Bronchial epithelial cell (primary cell): ENCODE results near the gene PKD2L2. TPM values are rescaled to one million over a fixed set of nuclear protein-coding genes. Genes with fewer than 3 reads are reported as not detected.

ENCODE experiments used
- DNase-seq: peaks from one replicate; pipeline ENCODE4 v3.0.0-alpha.2; 2010; ENCODE audit warnings: low read depth
- FAIRE-seq: peaks from 2 replicates; lab custom pipeline; 2011; peaks lifted over from hg19 to GRCh38; lab: Jason Lieb, UNC
- H3K27me3 ChIP-seq: 2 replicates; pipeline ENCODE4 v1.5.1; 2011; ENCODE audit warnings: low read length; ENCODE audit not compliant: control insufficient read depth, insufficient read depth
- H3K36me3 ChIP-seq: 2 replicates; pipeline ENCODE4 v1.5.1; 2011; ENCODE audit warnings: low read length; ENCODE audit not compliant: control insufficient read depth, insufficient read depth
- H3K4me3 ChIP-seq: 2 replicates; pipeline ENCODE4 v1.5.1; 2011; ENCODE audit warnings: mild to moderate bottlenecking, low read depth, low read length, control low read depth
- total RNA-seq: library from RNA; depleted of rRNA; stranded (reverse); fragments of >200 nt; gene quantifications from 2 replicates; pipeline ENCODE4 v1.2.1, GENCODE V29; 2014
- TF ChIP-seq, protein P1 (sequence below): IDR thresholded peaks from 2 replicates; pipeline ENCODE4 v1.5.1; 2011; ENCODE audit warnings: mild to moderate bottlenecking, moderate library complexity, low read length, control low read depth, inconsistent platforms; ENCODE audit not compliant: insufficient read depth, severe bottlenecking

The PKD2L2 gene
- total RNA-seq, 1 donor from 2014 or later = not detected

- no peaks in the 10 kb centered on the region for H3K36me3 ChIP-seq
- no peaks in the 10 kb centered on the region for H3K27me3 ChIP-seq
- DNase-seq = no peak
- no peak for FAIRE-seq
- TF ChIP-seq, protein P1, sequence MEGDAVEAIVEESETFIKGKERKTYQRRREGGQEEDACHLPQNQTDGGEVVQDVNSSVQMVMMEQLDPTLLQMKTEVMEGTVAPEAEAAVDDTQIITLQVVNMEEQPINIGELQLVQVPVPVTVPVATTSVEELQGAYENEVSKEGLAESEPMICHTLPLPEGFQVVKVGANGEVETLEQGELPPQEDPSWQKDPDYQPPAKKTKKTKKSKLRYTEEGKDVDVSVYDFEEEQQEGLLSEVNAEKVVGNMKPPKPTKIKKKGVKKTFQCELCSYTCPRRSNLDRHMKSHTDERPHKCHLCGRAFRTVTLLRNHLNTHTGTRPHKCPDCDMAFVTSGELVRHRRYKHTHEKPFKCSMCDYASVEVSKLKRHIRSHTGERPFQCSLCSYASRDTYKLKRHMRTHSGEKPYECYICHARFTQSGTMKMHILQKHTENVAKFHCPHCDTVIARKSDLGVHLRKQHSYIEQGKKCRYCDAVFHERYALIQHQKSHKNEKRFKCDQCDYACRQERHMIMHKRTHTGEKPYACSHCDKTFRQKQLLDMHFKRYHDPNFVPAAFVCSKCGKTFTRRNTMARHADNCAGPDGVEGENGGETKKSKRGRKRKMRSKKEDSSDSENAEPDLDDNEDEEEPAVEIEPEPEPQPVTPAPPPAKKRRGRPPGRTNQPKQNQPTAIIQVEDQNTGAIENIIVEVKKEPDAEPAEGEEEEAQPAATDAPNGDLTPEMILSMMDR = no peak
- no peak overlapping the region for H3K4me3 ChIP-seq
These were observed 13.2 kb upstream of the PKD2L2 start for GRCh38 chr5:137876101-137876500.

GRCh38 chr5:137880313-137880712 is 8.9 kb upstream of the PKD2L2 start:
- DNase-seq = peak; percentile 82

GRCh38 chr5:137887831-137888230 is 1.4 kb upstream of the PKD2L2 start:
- no peaks in the 10 kb centered on the region for H3K27me3 ChIP-seq
- DNase-seq = no peak
- FAIRE-seq = no peak
- no peaks in the 10 kb centered on the region for H3K36me3 ChIP-seq
- no peak overlapping the region for H3K4me3 ChIP-seq
- TF ChIP-seq, protein P1 = no peak

More at GRCh38 chr5:137880313-137880712, 8.9 kb upstream of the PKD2L2 start:
- TF ChIP-seq, protein P1 = no peak
- no peaks in the 10 kb centered on the region for H3K27me3 ChIP-seq
- no peaks in the 10 kb centered on the region for H3K36me3 ChIP-seq
- H3K4me3 ChIP-seq = no peak overlapping the region
- FAIRE-seq = no peak

GRCh38 chr5:137888466-137888862 is 793 bp upstream of the PKD2L2 start:
- no peak for FAIRE-seq
- TF ChIP-seq, protein P1 = no peak
- peak overlapping the region; percentile 47 for H3K4me3 ChIP-seq
- H3K27me3 ChIP-seq = no peaks in the 10 kb centered on the region
- DNase-seq = no peak
- no peaks in the 10 kb centered on the region for H3K36me3 ChIP-seq

- DNase-seq (no peak), FAIRE-seq (no peak)
- no peak overlapping the region for H3K4me3 ChIP-seq
- TF ChIP-seq, protein P1 = no peak
- H3K36me3 ChIP-seq = no peaks in the 10 kb centered on the region
- H3K27me3 ChIP-seq = no peaks in the 10 kb centered on the region
These were observed 1.6 kb downstream of the PKD2L2 start for GRCh38 chr5:137890845-137891244.

DNA sequence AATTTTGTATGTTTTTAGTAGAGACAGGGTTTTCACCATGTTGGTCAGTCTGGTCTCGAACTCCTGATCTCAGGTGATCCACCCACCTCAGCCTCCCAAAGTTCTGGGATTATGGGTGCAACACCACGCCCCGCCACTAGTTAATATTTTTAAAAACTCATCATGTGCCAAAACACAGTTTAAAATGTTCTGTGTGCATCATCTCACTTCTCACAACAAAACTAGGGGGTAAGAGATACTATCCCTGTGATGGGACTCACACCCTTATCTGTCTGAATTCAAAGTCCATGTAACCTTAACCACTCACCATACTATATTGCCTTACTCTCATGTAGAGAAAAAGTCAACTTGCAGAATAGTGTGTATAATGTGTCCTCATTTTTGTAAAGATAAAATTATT is 2.6 kb downstream of the PKD2L2 start:
- H3K27me3 ChIP-seq = no peaks in the 10 kb centered on the region
- FAIRE-seq = no peak

More for the DNA sequence above, 2.6 kb downstream of the PKD2L2 start:
- Histone ChIP-seq H3K4me3 (no peak overlapping the region), H3K36me3 (no peaks in the 10 kb centered on the region)
- no peak for DNase-seq
- TF ChIP-seq, protein P1 = no peak
